ENCODE measurements around the gene SLC2A11. TPM values are rescaled to one million over a fixed set of nuclear protein-coding genes. Genes with fewer than 3 reads are reported as not detected.
A peak's percentile ranks its signal among the peaks of the same experiment; 100 is the strongest.
"Not testable (repeated sequence)": the region's sequence is repeated elsewhere in the genome, so short reads cannot be mapped to it uniquely, and the experiment has no call there.

SLC2A11 gene
- total RNA-seq, 4 donors from 2014 or later = 6.9 to 28.9 (median 13.4) TPM

- no peaks in the 10 kb centered on the region for H3K36me3 ChIP-seq
- no peaks in the 10 kb centered on the region for H3K9me3 ChIP-seq
- 91 to 92% methylated on average over 9 of the region's 9 CpGs for WGBS, 2 donors
- no peak overlapping the region for H3K27ac ChIP-seq
- TF ChIP-seq POLR2A (IDR thresholded peaks at IDR 0.05) = no peak
- TF ChIP-seq CTCF (IDR thresholded peaks at IDR 0.05) = no peak
- TF ChIP-seq EP300 (IDR thresholded peaks at IDR 0.05) = no peak
- no peak for DNase-seq (ENCODE audit: low spot score in 2 of 2)
- no peaks in the 10 kb centered on the region for H3K27me3 ChIP-seq
- H3K4me3 ChIP-seq = no peak overlapping the region
- peaks cover 0 to 21% (median 4%) of the 10 kb centered on the region in 4 donors for H3K4me1 ChIP-seq
These were observed 54.7 kb downstream of the SLC2A11 start for GRCh38 chr22:23912293-23912903.

GRCh38 chr22:23913306-23913660 lies 55.6 kb downstream of the SLC2A11 start:
- peaks cover 0 to 21% (median 4%) of the 10 kb centered on the region in 4 donors for H3K4me1 ChIP-seq
- H3K4me3 ChIP-seq = peak overlapping the region; percentile 47 to 68 (median 56)
- 0% methylated on average over 1 of the region's 1 CpG for WGBS, 2 donors
- no peaks in the 10 kb centered on the region for H3K27me3 ChIP-seq
- H3K9me3 ChIP-seq = no peaks in the 10 kb centered on the region
- H3K36me3 ChIP-seq = no peaks in the 10 kb centered on the region
- H3K27ac ChIP-seq = peak overlapping the region; percentile 61 to 90 (median 86)
- TF ChIP-seq POLR2A (IDR thresholded peaks at IDR 0.05) (no peak), CTCF (IDR thresholded peaks at IDR 0.05) (no peak), EP300 (IDR thresholded peaks at IDR 0.05) (no peak)
- no peak for DNase-seq (ENCODE audit: low spot score in 2 of 2)

GRCh38 chr22:23913661-23914353 lies 56.1 kb downstream of the SLC2A11 start:
- no peaks in the 10 kb centered on the region for H3K9me3 ChIP-seq
- peaks cover 0 to 21% (median 4%) of the 10 kb centered on the region in 4 donors for H3K4me1 ChIP-seq
- peak; percentile 99 for DNase-seq (ENCODE audit: low spot score in 2 of 2)
- 0 to 1% methylated on average over 38 to 44 of the region's 44 CpGs for WGBS, 2 donors
- no peaks in the 10 kb centered on the region for H3K36me3 ChIP-seq
- peak overlapping the region; percentile 61 to 90 (median 86) for H3K27ac ChIP-seq
- peak overlapping the region; percentile 47 to 68 (median 56) for H3K4me3 ChIP-seq
- no peaks in the 10 kb centered on the region for H3K27me3 ChIP-seq
- TF ChIP-seq POLR2A (IDR thresholded peaks at IDR 0.05) = peak; percentile 40 to 74
- TF ChIP-seq CTCF (IDR thresholded peaks at IDR 0.05) = peak in 1 of 5 experiments; percentile 31
- TF ChIP-seq EP300 (IDR thresholded peaks at IDR 0.05) = peak; percentile 92 to 96

- Histone ChIP-seq H3K4me3 (no peak overlapping the region), H3K27ac (peak overlapping the region in 1 of 4 donors; percentile 84), H3K27me3 (no peaks in the 10 kb centered on the region), H3K9me3 (no peaks in the 10 kb centered on the region), H3K4me1 (peaks cover 0 to 16% (median 4%) of the 10 kb centered on the region in 4 donors), H3K36me3 (no peaks in the 10 kb centered on the region)
- TF ChIP-seq CTCF (IDR thresholded peaks at IDR 0.05) (no peak), POLR2A (IDR thresholded peaks at IDR 0.05) (no peak), EP300 (IDR thresholded peaks at IDR 0.05) (no peak)
- DNase-seq (ENCODE audit: low spot score in 2 of 2) = no peak
- 85 to 91% methylated on average over 3 of the region's 3 CpGs for WGBS, 2 donors
These were observed 57.6 kb downstream of the SLC2A11 start for GRCh38 chr22:23915290-23915689.

- WGBS, 2 donors = 89 to 90% methylated on average over 1 of the region's 1 CpG
- not testable (repeated sequence) for H3K4me1 ChIP-seq; H3K27ac ChIP-seq; DNase-seq (ENCODE audit: low spot score in 2 of 2); H3K27me3 ChIP-seq; H3K4me3 ChIP-seq; H3K9me3 ChIP-seq
- peaks cover 0 to 21% (median 13%) of the 10 kb centered on the region in 3 donors for H3K36me3 ChIP-seq
These were observed 62.6 kb downstream of the SLC2A11 start for GRCh38 chr22:23920267-23920611.

- peaks cover 0 to 36% (median 19%) of the 10 kb centered on the region in 3 donors for H3K36me3 ChIP-seq
- H3K4me1 ChIP-seq; DNase-seq (ENCODE audit: low spot score in 2 of 2); H3K4me3 ChIP-seq; H3K27me3 ChIP-seq; H3K27ac ChIP-seq: not testable (repeated sequence)
- H3K9me3 ChIP-seq = peaks cover 0 to 15% (median 0%) of the 10 kb centered on the region in 4 donors
- 92 to 93% methylated on average over 13 of the region's 13 CpGs for WGBS, 2 donors
These were observed 64.0 kb downstream of the SLC2A11 start for GRCh38 chr22:23921586-23922201.
